ENCODE measurements around the gene ACOT7. TPM values are rescaled to one million over a fixed set of nuclear protein-coding genes. Genes with fewer than 3 reads are reported as not detected.

Gene ACOT7
- total RNA-seq, 2 experiments from 2014 or later: 5.3 to 5.4 TPM

DNA sequence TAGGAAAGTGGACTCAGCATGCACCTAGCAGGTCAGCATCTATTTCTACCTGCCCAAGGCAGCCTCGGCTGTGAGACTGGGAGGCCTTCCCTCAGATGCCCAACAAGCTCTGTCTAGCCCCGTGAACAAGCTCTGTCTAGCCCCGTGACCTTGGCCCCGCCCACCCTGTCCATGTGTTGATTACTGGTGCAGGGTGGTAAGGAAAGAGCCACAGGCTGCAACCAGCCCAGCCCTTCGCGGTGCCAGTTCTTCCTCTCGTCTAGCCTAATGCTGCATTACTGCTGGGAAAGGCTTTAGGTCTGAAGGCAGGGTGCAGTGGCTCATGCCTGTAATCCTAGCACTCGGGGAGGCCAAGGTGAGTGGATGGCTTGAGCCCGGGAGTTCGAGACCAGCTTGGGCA, 134.9 kb downstream of the ACOT7 start:
- H3K4me1 Mint-ChIP-seq (ENCODE audit: low read depth): peaks cover 4% of the 10 kb centered on the region
- POLR2A ChIA-PET: no interaction called here
- CTCF ChIA-PET: no interaction called here
- H3K9me3 Mint-ChIP-seq: no peaks in the 10 kb centered on the region
- H3K36me3 ChIP-seq (ENCODE audit: insufficient read depth, low read length): no peaks in the 10 kb centered on the region
- H3K4me3 Mint-ChIP-seq: peak overlapping the region; percentile 77
- H3K27me3 Mint-ChIP-seq: peaks cover 11% of the 10 kb centered on the region
- DNase-seq: no peak
- intact Hi-C loops (cut with DNase I, micrococcal nuclease): no loop called here
- no peak for ATAC-seq (ENCODE audit: poor library complexity)
- H3K4me3 ChIP-seq (ENCODE audit: low read length): no peak overlapping the region
- H3K27me3 ChIP-seq (ENCODE audit: control insufficient read depth in 1 of 2, insufficient read depth in 2 of 2, low read length in 2 of 2): peaks cover 12 to 13% of the 10 kb centered on the region in 2 experiments
- no peak overlapping the region for H3K27ac Mint-ChIP-seq
- no peak overlapping the region for H3K27ac ChIP-seq (ENCODE audit: low read depth in 1 of 2, low read length in 2 of 2)
- TF ChIP-seq, protein P1, sequence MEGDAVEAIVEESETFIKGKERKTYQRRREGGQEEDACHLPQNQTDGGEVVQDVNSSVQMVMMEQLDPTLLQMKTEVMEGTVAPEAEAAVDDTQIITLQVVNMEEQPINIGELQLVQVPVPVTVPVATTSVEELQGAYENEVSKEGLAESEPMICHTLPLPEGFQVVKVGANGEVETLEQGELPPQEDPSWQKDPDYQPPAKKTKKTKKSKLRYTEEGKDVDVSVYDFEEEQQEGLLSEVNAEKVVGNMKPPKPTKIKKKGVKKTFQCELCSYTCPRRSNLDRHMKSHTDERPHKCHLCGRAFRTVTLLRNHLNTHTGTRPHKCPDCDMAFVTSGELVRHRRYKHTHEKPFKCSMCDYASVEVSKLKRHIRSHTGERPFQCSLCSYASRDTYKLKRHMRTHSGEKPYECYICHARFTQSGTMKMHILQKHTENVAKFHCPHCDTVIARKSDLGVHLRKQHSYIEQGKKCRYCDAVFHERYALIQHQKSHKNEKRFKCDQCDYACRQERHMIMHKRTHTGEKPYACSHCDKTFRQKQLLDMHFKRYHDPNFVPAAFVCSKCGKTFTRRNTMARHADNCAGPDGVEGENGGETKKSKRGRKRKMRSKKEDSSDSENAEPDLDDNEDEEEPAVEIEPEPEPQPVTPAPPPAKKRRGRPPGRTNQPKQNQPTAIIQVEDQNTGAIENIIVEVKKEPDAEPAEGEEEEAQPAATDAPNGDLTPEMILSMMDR (IDR thresholded peaks at IDR 0.05): no peak
- H3K4me1 ChIP-seq (ENCODE audit: insufficient read depth, low read length): peaks cover 18% of the 10 kb centered on the region
- no peaks in the 10 kb centered on the region for H3K9me3 ChIP-seq (ENCODE audit: control insufficient read depth in 1 of 2, insufficient read depth in 1 of 2, low read length in 2 of 2)
- H3K36me3 Mint-ChIP-seq (ENCODE audit: low read depth): no peaks in the 10 kb centered on the region

DNA sequence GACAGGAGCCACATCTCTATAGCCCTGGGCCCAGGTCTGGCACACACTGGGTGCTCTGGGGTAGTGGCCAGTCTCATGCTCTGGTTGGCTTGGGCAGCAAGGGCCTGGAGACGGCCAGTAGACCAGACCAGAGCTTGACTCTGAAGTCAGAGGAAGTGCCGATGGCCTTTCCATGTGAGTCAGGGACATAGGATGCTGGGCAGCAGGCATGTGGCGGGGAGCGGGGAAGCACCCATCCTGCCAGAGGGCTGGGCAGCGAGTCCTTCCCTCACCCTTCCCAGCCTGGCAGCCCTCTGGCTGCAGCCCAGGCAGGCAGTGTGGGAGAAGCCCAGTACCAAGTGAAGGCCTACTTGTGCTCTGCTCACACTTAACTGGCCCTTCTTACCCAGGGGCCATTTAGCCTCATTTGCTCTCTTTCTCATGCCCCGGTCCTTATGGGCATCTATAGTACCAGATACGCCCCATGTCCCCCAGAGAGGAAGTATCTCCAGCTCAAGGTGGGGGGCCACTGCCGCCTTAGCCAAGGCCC, 136.0 kb downstream of the ACOT7 start:
- no peaks in the 10 kb centered on the region for H3K36me3 Mint-ChIP-seq (ENCODE audit: low read depth)
- peaks cover 4% of the 10 kb centered on the region for H3K4me1 Mint-ChIP-seq (ENCODE audit: low read depth)
- no peak overlapping the region for H3K27ac ChIP-seq (ENCODE audit: low read depth in 1 of 2, low read length in 2 of 2)
- H3K4me3 Mint-ChIP-seq: no peak overlapping the region
- no peaks in the 10 kb centered on the region for H3K9me3 Mint-ChIP-seq
- no peak overlapping the region for H3K4me3 ChIP-seq (ENCODE audit: low read length)
- H3K27me3 Mint-ChIP-seq: peaks cover 15% of the 10 kb centered on the region
- ATAC-seq (ENCODE audit: poor library complexity): no peak
- no peaks in the 10 kb centered on the region for H3K36me3 ChIP-seq (ENCODE audit: insufficient read depth, low read length)
- intact Hi-C loops (cut with DNase I, micrococcal nuclease): no loop called here
- H3K27ac Mint-ChIP-seq: no peak overlapping the region
- peaks cover 18% of the 10 kb centered on the region for H3K4me1 ChIP-seq (ENCODE audit: insufficient read depth, low read length)
- H3K9me3 ChIP-seq (ENCODE audit: control insufficient read depth in 1 of 2, insufficient read depth in 1 of 2, low read length in 2 of 2): no peaks in the 10 kb centered on the region
- peaks cover 9 to 13% of the 10 kb centered on the region in 2 experiments for H3K27me3 ChIP-seq (ENCODE audit: control insufficient read depth in 1 of 2, insufficient read depth in 2 of 2, low read length in 2 of 2)
- no peak for DNase-seq
- ChIA-PET POLR2A (no interaction called here), CTCF (no interaction called here)
- TF ChIP-seq, protein P1 (IDR thresholded peaks at IDR 0.05): no peak

DNA sequence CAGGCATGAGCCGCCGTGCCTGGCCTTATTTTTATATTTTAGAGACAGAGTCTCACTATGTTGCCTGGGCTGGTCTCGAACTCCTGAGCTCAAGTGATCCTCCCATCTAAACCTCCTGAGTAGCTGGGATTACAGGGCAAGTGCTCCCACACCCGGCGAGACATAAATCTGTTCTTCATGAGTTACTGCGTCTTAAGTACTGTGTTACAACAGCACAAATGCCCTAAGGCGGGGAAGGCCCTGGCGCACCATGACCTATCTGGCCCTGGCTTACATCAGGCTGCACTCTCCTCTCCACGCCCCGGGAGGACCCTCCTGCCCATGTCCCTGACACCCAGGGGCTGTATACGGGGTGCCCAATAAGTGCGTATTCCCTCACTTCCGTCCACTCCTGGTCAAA, 136.9 kb downstream of the ACOT7 start:
- ChIA-PET CTCF (no interaction called here), POLR2A (no interaction called here)
- Histone ChIP-seq H3K27me3 (ENCODE audit: control insufficient read depth in 1 of 2, insufficient read depth in 2 of 2, low read length in 2 of 2) (peaks cover 9 to 10% of the 10 kb centered on the region in 2 experiments), H3K36me3 (ENCODE audit: insufficient read depth, low read length) (no peaks in the 10 kb centered on the region), H3K27ac (ENCODE audit: low read depth in 1 of 2, low read length in 2 of 2) (no peak overlapping the region), H3K4me3 (ENCODE audit: low read length) (no peak overlapping the region), H3K4me1 (ENCODE audit: insufficient read depth, low read length) (peaks cover 17% of the 10 kb centered on the region), H3K9me3 (ENCODE audit: control insufficient read depth in 1 of 2, insufficient read depth in 1 of 2, low read length in 2 of 2) (no peaks in the 10 kb centered on the region)
- intact Hi-C loops (cut with DNase I, micrococcal nuclease): no loop called here
- DNase-seq: no peak
- no peaks in the 10 kb centered on the region for H3K36me3 Mint-ChIP-seq (ENCODE audit: low read depth)
- H3K4me1 Mint-ChIP-seq (ENCODE audit: low read depth): no peaks in the 10 kb centered on the region
- TF ChIP-seq, protein P1 (IDR thresholded peaks at IDR 0.05): no peak
- no peaks in the 10 kb centered on the region for H3K9me3 Mint-ChIP-seq
- H3K27ac Mint-ChIP-seq: no peak overlapping the region
- no peak overlapping the region for H3K4me3 Mint-ChIP-seq
- ATAC-seq (ENCODE audit: poor library complexity): no peak
- H3K27me3 Mint-ChIP-seq: peaks cover 14% of the 10 kb centered on the region

Measured in CD4-positive, alpha-beta T cell (primary cell).